ENCODE measurements around the gene CD40. TPM values are rescaled to one million over a fixed set of nuclear protein-coding genes. Genes with fewer than 3 reads are reported as not detected.

The CD40 gene
- total RNA-seq, 1 experiment from 2014 or later = 7.8 TPM

GRCh38 chr20:46168438-46168837 lies 50.3 kb downstream of the CD40 start:
- H2BK12ac ChIP-seq (ENCODE audit: insufficient read length, low read depth, low read length) = no peak overlapping the region
- H4K8ac ChIP-seq (replicated peaks; ENCODE audit: insufficient read length, low read depth, low read length) = no peak overlapping the region
- Mint-ChIP-seq H3K27ac (no peak overlapping the region), H3K4me1 (peaks cover 0 to 9% of the 10 kb centered on the region in 2 experiments; a peak in 2 of 4 replicates), H3K27me3 (ENCODE audit: low read depth) (peaks cover 49% of the 10 kb centered on the region), H3K9me3 (no peaks in the 10 kb centered on the region; a peak in 2 of 5 replicates), H3K36me3 (ENCODE audit: insufficient read depth in 1 of 3, low read depth in 3 of 3) (no peaks in the 10 kb centered on the region), H3K4me3 (no peak overlapping the region; a peak in 1 of 5 replicates)
- no peak overlapping the region for H2BK5ac ChIP-seq (ENCODE audit: insufficient read length, low read length)
- H3K23me2 ChIP-seq (ENCODE audit: insufficient read length, low read depth, low read length, poor library complexity, severe bottlenecking) = no peaks in the 10 kb centered on the region
- H4K20me1 ChIP-seq (ENCODE audit: control insufficient read depth, insufficient read depth, insufficient read length) = no peaks in the 10 kb centered on the region
- WGBS (ENCODE audit: extremely low coverage, insufficient read length, low lambda C conversion rate) = no CpG with 5 or more reads among the region's 8 CpGs
- no peak overlapping the region for H3K23ac ChIP-seq (ENCODE audit: insufficient read length, low read depth, low read length)
- H4K5ac ChIP-seq (ENCODE audit: insufficient read length, low read depth, low read length) = no peak overlapping the region
- no peak overlapping the region for H4K91ac ChIP-seq (ENCODE audit: insufficient read length, low read depth, low read length)
- H3K14ac ChIP-seq (ENCODE audit: insufficient read depth, low read length) = no peak overlapping the region
- no peak overlapping the region for H3K4me2 ChIP-seq (ENCODE audit: insufficient read depth, insufficient read length, low read length)
- no peak overlapping the region for H2AFZ ChIP-seq (ENCODE audit: low read length)
- H3K27me3 ChIP-seq (ENCODE audit: insufficient read depth, low read length) = peaks cover 7% of the 10 kb centered on the region
- no peaks in the 10 kb centered on the region for H3K9me3 ChIP-seq (ENCODE audit: control insufficient read depth, low read depth, low read length)
- no peak overlapping the region for H2BK120ac ChIP-seq (ENCODE audit: low read depth, low read length, poor library complexity, severe bottlenecking)
- H3T11ph ChIP-seq (ENCODE audit: low read length) = no peak overlapping the region
- H3K4me1 ChIP-seq (ENCODE audit: insufficient read depth, low read length) = no peaks in the 10 kb centered on the region
- H3K4ac ChIP-seq (ENCODE audit: low read depth, low read length) = no peak overlapping the region
- no peak overlapping the region for H2AK5ac ChIP-seq (ENCODE audit: insufficient read length, low read length)
- no peak overlapping the region for H3K9ac ChIP-seq (ENCODE audit: extremely low read depth, insufficient read length, low read length)
- DNase-seq = no peak
- no peak overlapping the region for H3K27ac ChIP-seq (ENCODE audit: insufficient read length, low read depth, low read length)
- H3K79me1 ChIP-seq (ENCODE audit: insufficient read depth, low read depth, low read length, poor library complexity, severe bottlenecking) = no peaks in the 10 kb centered on the region
- no peak overlapping the region for H3K18ac ChIP-seq (ENCODE audit: insufficient read length, low read depth, low read length)
- no peak overlapping the region for H2BK15ac ChIP-seq (ENCODE audit: low read depth, low read length)
- TF ChIP-seq CTCF (conservative IDR thresholded peaks at IDR 0.05) = no peak
- no peaks in the 10 kb centered on the region for H3K79me2 ChIP-seq (ENCODE audit: insufficient read depth, low read length)
- no peak overlapping the region for H3K56ac ChIP-seq (ENCODE audit: insufficient read length, low read depth, low read length)
- no peak overlapping the region for H2BK20ac ChIP-seq (ENCODE audit: low read depth, low read length, poor library complexity, severe bottlenecking)
